CD8-positive, alpha-beta memory T cell (primary cell): ENCODE measurements around the gene GALE. TPM values are rescaled to one million over a fixed set of nuclear protein-coding genes. Genes with fewer than 3 reads are reported as not detected.

Experiments
- CTCF ChIA-PET: fragments of 350-600 bp; sonication (Branson Sonifier 250); formaldehyde crosslinking; loops from one replicate; lab custom pipeline; 2021; ENCODE audit warnings: antibody characterized with exemption; lab: Charles Lee
- POLR2A ChIA-PET: fragments of 350-600 bp; sonication (Branson Sonifier 250); formaldehyde crosslinking; loops from one replicate; lab custom pipeline; 2021; ENCODE audit warnings: antibody characterized with exemption; lab: Charles Lee
- DNase-seq, 5 donors: peaks; one replicate each; pipeline versions ENCODE4 v3.0.0 to v3.0.0-alpha.2; 2020 to 2022; ENCODE audit warnings: mixed read lengths in 1 of 5
- H3K27ac ChIP-seq: one replicate; pipeline ENCODE4 v1.7.0; 2013; ENCODE audit warnings: low read depth, mild to moderate bottlenecking, low read length, moderate library complexity
- H3K27me3 ChIP-seq: 2 replicates; pipeline ENCODE4 v1.7.0; 2013; ENCODE audit warnings: low read length, mild to moderate bottlenecking; ENCODE audit not compliant: insufficient read depth, poor library complexity, severe bottlenecking
- H3K36me3 ChIP-seq: 2 replicates; pipeline ENCODE4 v1.7.0; 2013; ENCODE audit warnings: mild to moderate bottlenecking, low read length, moderate library complexity; ENCODE audit not compliant: insufficient read depth
- H3K4me1 ChIP-seq: 2 replicates; pipeline ENCODE4 v1.7.0; 2013; ENCODE audit warnings: mild to moderate bottlenecking, low read length, moderate library complexity; ENCODE audit not compliant: insufficient read depth
- H3K4me3 ChIP-seq: 2 replicates; pipeline ENCODE4 v1.7.0; 2013; ENCODE audit warnings: mild to moderate bottlenecking, low read length
- H3K9me3 ChIP-seq: 2 replicates; pipeline ENCODE4 v1.7.0; 2013; ENCODE audit warnings: mild to moderate bottlenecking, low read length
- H3K27ac Mint-ChIP-seq, 8 donors: one replicate each; pipeline ENCODE4 v1.8.0; 2020 to 2021; ENCODE audit warnings: mixed read lengths in 8 of 8, mild to moderate bottlenecking in 6 of 8, inconsistent platforms in 3 of 8, moderate library complexity in 3 of 8
- H3K27me3 Mint-ChIP-seq, 2 donors: one replicate each; pipeline ENCODE4 v1.8.0; 2020 to 2021; ENCODE audit warnings: mixed read lengths in 2 of 2, mild to moderate bottlenecking in 1 of 2, moderate library complexity in 1 of 2
- H3K36me3 Mint-ChIP-seq, 3 donors: one replicate each; pipeline ENCODE4 v1.8.0; 2020 to 2021; ENCODE audit warnings: mixed read lengths in 3 of 3, inconsistent platforms in 1 of 3, mild to moderate bottlenecking in 1 of 3
- H3K4me1 Mint-ChIP-seq, 3 donors: one replicate each; pipeline ENCODE4 v1.8.0; 2020 to 2021; ENCODE audit warnings: mixed read lengths in 3 of 3, inconsistent platforms in 1 of 3, mild to moderate bottlenecking in 1 of 3
- H3K4me3 Mint-ChIP-seq, 7 donors: one replicate each; pipeline ENCODE4 v1.8.0; 2020 to 2021; ENCODE audit warnings: mixed read lengths in 7 of 7, mild to moderate bottlenecking in 6 of 7, moderate library complexity in 4 of 7, inconsistent platforms in 2 of 7
- H3K9me3 Mint-ChIP-seq, 5 donors: one replicate each; pipeline ENCODE4 v1.8.0; 2020 to 2022; ENCODE audit warnings: mixed read lengths in 5 of 5, mild to moderate bottlenecking in 3 of 5, moderate library complexity in 2 of 5, inconsistent platforms in 1 of 5
- polyA plus RNA-seq: library from polyadenylated mRNA; unstranded; fragments of 300-500 nt; fragmentation: Illumina TruSeq; gene quantifications from one replicate; pipeline ENCODE4 v1.2.3, GENCODE V29; 2021
- total RNA-seq, 2 experiments: library from RNA; stranded (reverse); gene quantifications; one replicate each; pipeline ENCODE4 v1.2.3, GENCODE V29; 2021

The GALE gene
- total and polyA plus RNA-seq, 3 experiments from 2014 or later = 17.2 to 55.3 (median 50.5) TPM

- DNase-seq = peak; percentile 72 to 89 (median 83)
- ChIA-PET CTCF (interaction anchor here (0.6 to 2.4 kb wide), 7 partner anchors 10 to 138 kb away, joined by 3 to 13 read pairs (median 4); partner anchors contain the start of gene ELOA), POLR2A (interaction anchor here (0.5 to 2.0 kb wide), 8 partner anchors 12 to 434 kb away, joined by 3 to 11 read pairs (median 6); partner anchors contain the start of genes ELOA, GALE, HMGCL and HNRNPR)
- H3K4me3 Mint-ChIP-seq = peak within 1 kb of the TSS; percentile 90 to 99 (median 95)
- H3K36me3 Mint-ChIP-seq = peaks cover 0 to 22% (median 3%) of the 10 kb centered on the region in 3 donors
- H3K4me1 Mint-ChIP-seq = peaks cover 32 to 55% (median 51%) of the 10 kb centered on the region in 3 donors
- no peaks in the 10 kb centered on the region for H3K27me3 ChIP-seq
- H3K27ac Mint-ChIP-seq = peak within 1 kb of the TSS; percentile 95 to 99 (median 98)
- H3K36me3 ChIP-seq = no peaks in the 10 kb centered on the region
- peaks cover 26% of the 10 kb centered on the region for H3K4me1 ChIP-seq
- peak within 1 kb of the TSS; percentile 91 for H3K27ac ChIP-seq
- no peaks in the 10 kb centered on the region for H3K9me3 ChIP-seq
- H3K9me3 Mint-ChIP-seq = no peaks in the 10 kb centered on the region
- H3K4me3 ChIP-seq = peak within 1 kb of the TSS; percentile 98
- H3K27me3 Mint-ChIP-seq = no peaks in the 10 kb centered on the region
These were observed 22.4 kb downstream of the GALE start, which contains the start of gene PITHD1 for GRCh38 chr1:23777979-23778814. TSS of gene PITHD1 (plus strand) at chr1:23778418. CDS start at chr1:23778516, 98 bp downstream.

- H3K4me3 Mint-ChIP-seq = peak overlapping the region; percentile 7 to 47 (median 24)
These were observed 24.3 kb downstream of the GALE start for GRCh38 chr1:23776217-23776616.

GRCh38 chr1:23774174-23774880 lies 26.2 kb downstream of the GALE start:
- Histone ChIP-seq H3K27ac (no peak overlapping the region), H3K4me1 (peaks cover 20% of the 10 kb centered on the region), H3K9me3 (no peaks in the 10 kb centered on the region), H3K36me3 (no peaks in the 10 kb centered on the region), H3K27me3 (no peaks in the 10 kb centered on the region), H3K4me3 (no peak overlapping the region)
- peaks cover 19 to 41% (median 40%) of the 10 kb centered on the region in 3 donors for H3K4me1 Mint-ChIP-seq
- ChIA-PET POLR2A (interaction anchor here (0.6 to 1.5 kb wide), 3 partner anchors 22 to 59 kb away, joined by 3 to 12 read pairs (median 3); partner anchors contain the start of gene HMGCL), CTCF (interaction anchor here (0.8 to 2.2 kb wide), 4 partner anchors 27 to 142 kb away, joined by 3 to 6 read pairs (median 4); partner anchors contain the start of gene GALE)
- H3K27me3 Mint-ChIP-seq = no peaks in the 10 kb centered on the region
- no peaks in the 10 kb centered on the region for H3K9me3 Mint-ChIP-seq
- H3K36me3 Mint-ChIP-seq = peaks cover 0 to 11% (median 1%) of the 10 kb centered on the region in 3 donors
- H3K4me3 Mint-ChIP-seq = peak overlapping the region in 1 of 7 donors; percentile 4
- DNase-seq = no peak
- H3K27ac Mint-ChIP-seq = peak overlapping the region in 5 of 8 donors; percentile 12 to 55 (median 33)

More at GRCh38 chr1:23776217-23776616, 24.3 kb downstream of the GALE start:
- H3K9me3 ChIP-seq = no peaks in the 10 kb centered on the region
- no peak overlapping the region for H3K27ac ChIP-seq
- H3K27me3 ChIP-seq = no peaks in the 10 kb centered on the region
- peak overlapping the region in 2 of 8 donors; percentile 88 to 95 for H3K27ac Mint-ChIP-seq
- no peak overlapping the region for H3K4me3 ChIP-seq
- peaks cover 31% of the 10 kb centered on the region for H3K4me1 ChIP-seq
- no peaks in the 10 kb centered on the region for H3K27me3 Mint-ChIP-seq
- H3K36me3 Mint-ChIP-seq = peaks cover 0 to 18% (median 1%) of the 10 kb centered on the region in 3 donors
- H3K9me3 Mint-ChIP-seq = no peaks in the 10 kb centered on the region
- ChIA-PET POLR2A (interaction anchor here (1.5 to 1.7 kb wide), 2 partner anchors 33 to 49 kb away, joined by 5 to 12 read pairs; partner anchors contain the start of genes ELOA and HMGCL), CTCF (interaction anchor here (1.1 to 2.2 kb wide), 3 partner anchors 15 to 141 kb away, joined by 3 to 6 read pairs (median 5); no protein-coding TSS in a partner anchor)
- H3K4me1 Mint-ChIP-seq = peaks cover 29 to 52% (median 51%) of the 10 kb centered on the region in 3 donors
- no peaks in the 10 kb centered on the region for H3K36me3 ChIP-seq
- no peak for DNase-seq

GRCh38 chr1:23772854-23773242 lies 27.7 kb downstream of the GALE start:
- Mint-ChIP-seq H3K27me3 (no peaks in the 10 kb centered on the region), H3K4me1 (peaks cover 16 to 29% (median 29%) of the 10 kb centered on the region in 3 donors), H3K9me3 (no peaks in the 10 kb centered on the region), H3K36me3 (peaks cover 0 to 16% (median 1%) of the 10 kb centered on the region in 3 donors), H3K27ac (peak overlapping the region in 1 of 8 donors; percentile 21), H3K4me3 (peak overlapping the region in 2 of 7 donors; percentile 43 to 47)
- ChIA-PET CTCF (no interaction called here), POLR2A (no interaction called here)
- H3K4me3 ChIP-seq = no peak overlapping the region
- H3K4me1 ChIP-seq = peaks cover 14% of the 10 kb centered on the region
- DNase-seq = no peak
- no peaks in the 10 kb centered on the region for H3K36me3 ChIP-seq
- no peak overlapping the region for H3K27ac ChIP-seq
- no peaks in the 10 kb centered on the region for H3K27me3 ChIP-seq
- H3K9me3 ChIP-seq = no peaks in the 10 kb centered on the region

- Mint-ChIP-seq H3K4me1 (peaks cover 16 to 25% (median 24%) of the 10 kb centered on the region in 3 donors), H3K36me3 (peaks cover 0 to 19% (median 1%) of the 10 kb centered on the region in 3 donors), H3K27ac (peak overlapping the region in 4 of 8 donors; percentile 9 to 47 (median 32)), H3K4me3 (peak overlapping the region in 2 of 7 donors; percentile 43 to 47), H3K27me3 (no peaks in the 10 kb centered on the region), H3K9me3 (no peaks in the 10 kb centered on the region)
- peak; percentile 71 to 87 (median 75) for DNase-seq
- peaks cover 8% of the 10 kb centered on the region for H3K4me1 ChIP-seq
- ChIA-PET CTCF (interaction anchor here (0.6 to 2.0 kb wide), 19 partner anchors 8 to 198 kb away, joined by 3 to 14 read pairs (median 4); partner anchors contain the start of genes CNR2, ELOA and GALE), POLR2A (interaction anchor here (1.1 kb wide), 2 partner anchors 53 to 81 kb away, joined by 5 to 7 read pairs; partner anchors contain the start of genes HMGCL and RPL11)
- no peaks in the 10 kb centered on the region for H3K27me3 ChIP-seq
- H3K27ac ChIP-seq = no peak overlapping the region
- no peaks in the 10 kb centered on the region for H3K36me3 ChIP-seq
- H3K9me3 ChIP-seq = no peaks in the 10 kb centered on the region
- no peak overlapping the region for H3K4me3 ChIP-seq
These were observed 28.3 kb downstream of the GALE start for GRCh38 chr1:23772049-23772853.

- no peaks in the 10 kb centered on the region for H3K9me3 ChIP-seq
- H3K4me1 ChIP-seq = peaks cover 5% of the 10 kb centered on the region
- Mint-ChIP-seq H3K4me1 (peaks cover 4 to 10% (median 5%) of the 10 kb centered on the region in 3 donors), H3K9me3 (no peaks in the 10 kb centered on the region), H3K36me3 (peaks cover 0 to 29% (median 1%) of the 10 kb centered on the region in 3 donors), H3K27ac (no peak overlapping the region), H3K27me3 (no peaks in the 10 kb centered on the region), H3K4me3 (no peak overlapping the region)
- H3K27me3 ChIP-seq = no peaks in the 10 kb centered on the region
- no peaks in the 10 kb centered on the region for H3K36me3 ChIP-seq
- ChIA-PET CTCF (no interaction called here), POLR2A (no interaction called here)
- no peak overlapping the region for H3K4me3 ChIP-seq
- no peak overlapping the region for H3K27ac ChIP-seq
- no peak for DNase-seq
These were observed 31.8 kb downstream of the GALE start for GRCh38 chr1:23768733-23769132.
